HepG2 (cell line): ENCODE results near the gene NPHS1. TPM values are rescaled to one million over a fixed set of nuclear protein-coding genes. Genes with fewer than 3 reads are reported as not detected.

Source experiments
- ATAC-seq: fragments of 200-7000 bp; cut with Tn5 transposase; 3 replicates; pipeline ENCODE4 v1.9.1; 2020; ENCODE audit warnings: mild to moderate bottlenecking, moderate library complexity
- BruUV-seq: library from RNA; stranded (reverse); fragments of 400-500 nt; replicated peaks from 2 replicates; lab custom pipeline; 2021; lab: Mats Ljungman, UMichigan
- CTCF ChIA-PET: fragments of 300-600 bp; formaldehyde crosslinking; extraction: SDS; loops from one replicate; lab custom pipeline; 2021; ENCODE audit warnings: low total read pairs, inconsistent platforms, low intra/inter-chr PET ratio; lab: Yijun Ruan, JAX
- POLR2A ChIA-PET: fragments of 350-600 bp; sonication (Branson Sonifier 250); formaldehyde crosslinking; loops from one replicate; lab custom pipeline; 2020; ENCODE audit warnings: antibody characterized with exemption, inconsistent platforms; lab: Yijun Ruan, JAX
- DNase-seq: peaks from one replicate; pipeline ENCODE4 v3.0.0-alpha.2; 2015; ENCODE audit warnings: low spot score
- FAIRE-seq: peaks from 3 replicates; lab custom pipeline; 2011; peaks lifted over from hg19 to GRCh38; lab: Jason Lieb, UNC
- H2AFZ ChIP-seq: one replicate; pipeline ENCODE4 v1.6.1; 2011; ENCODE audit warnings: low read length, inconsistent platforms
- H3K27ac ChIP-seq: fragments of 300-600 bp; 3 replicates; pipeline ENCODE4 v1.8.0; 2011; ENCODE audit warnings: mixed run types, mild to moderate bottlenecking, mixed read lengths, low read length, inconsistent platforms; ENCODE audit not compliant: insufficient read depth; ENCODE audit errors: extremely low read length
- H3K27me3 ChIP-seq, 2 experiments: fragments of 200-600 bp in 1 of 2; 2 replicates in 1 of 2; 3 replicates in 1 of 2; pipeline versions ENCODE4 v1.6.0 to v1.8.0; 2011; ENCODE audit warnings: low read length in 2 of 2, mild to moderate bottlenecking in 2 of 2, moderate library complexity in 2 of 2, inconsistent platforms in 1 of 2; ENCODE audit not compliant: insufficient read depth in 2 of 2, control insufficient read depth in 1 of 2
- H3K36me3 ChIP-seq, 2 experiments: fragments of 200-600 bp in 1 of 2; replicated peaks in 1 of 2; 2 replicates in 1 of 2; 3 replicates in 1 of 2; pipeline versions ENCODE4 v1.5.1 to v1.8.0; 2011; ENCODE audit warnings: low read length in 2 of 2, inconsistent platforms in 1 of 2; ENCODE audit not compliant: insufficient read depth in 2 of 2, control insufficient read depth in 1 of 2
- H3K4me1 ChIP-seq: 2 replicates; pipeline ENCODE4 v1.5.1; 2012; ENCODE audit warnings: low read length, inconsistent platforms; ENCODE audit not compliant: insufficient read depth
- H3K4me2 ChIP-seq: 2 replicates; pipeline ENCODE4 v1.6.0; 2011; ENCODE audit warnings: low read depth, low read length, inconsistent platforms
- H3K4me3 ChIP-seq, 3 experiments: fragments of 200-600 bp in 1 of 3; sonication (generic), shearing (Covaris generic) in 1 of 3; replicated peaks in 1 of 3; 2 replicates each; pipeline ENCODE4 v1.5.1; 2011 to 2016; ENCODE audit warnings: low read length in 3 of 3, inconsistent platforms in 2 of 3, low read depth in 2 of 3, mild to moderate bottlenecking in 2 of 3, control low read depth in 1 of 3, mixed read lengths in 1 of 3; ENCODE audit not compliant: insufficient read depth in 1 of 3
- H3K79me2 ChIP-seq: one replicate; pipeline ENCODE4 v1.6.1; 2011; ENCODE audit warnings: low read length, inconsistent platforms; ENCODE audit not compliant: insufficient read depth
- H3K9ac ChIP-seq: 2 replicates; pipeline ENCODE4 v1.6.0; 2011; ENCODE audit warnings: mild to moderate bottlenecking, low read depth, low read length, inconsistent platforms; ENCODE audit not compliant: insufficient read depth
- H3K9me3 ChIP-seq: 2 replicates; pipeline ENCODE4 v1.5.1; 2012; ENCODE audit warnings: mild to moderate bottlenecking, low read length
- H4K20me1 ChIP-seq: 2 replicates; pipeline ENCODE4 v1.6.0; 2011; ENCODE audit warnings: inconsistent platforms, mild to moderate bottlenecking, low read length, moderate library complexity; ENCODE audit not compliant: insufficient read depth
- BRCA1 ChIP-seq: sonication (generic); formaldehyde crosslinking; IDR thresholded peaks from 2 replicates; pipeline ENCODE4 v1.4.0; 2020; ENCODE audit warnings: missing genetic modification reagents
- HNF4G ChIP-seq, 2 experiments: sonication (generic) in 1 of 2; formaldehyde crosslinking in 1 of 2; IDR thresholded peaks; 2 replicates each; pipeline versions ENCODE4 v1.4.0 to v1.6.1; 2011 to 2020; ENCODE audit warnings: borderline replicate concordance in 2 of 2, low read depth in 2 of 2, mild to moderate bottlenecking in 2 of 2, low read length in 1 of 2, missing genetic modification reagents in 1 of 2, moderate library complexity in 1 of 2
- TCF12 ChIP-seq, 2 experiments: fragments of 450-650 bp in 1 of 2; sonication (generic) in 1 of 2; formaldehyde crosslinking in 1 of 2; IDR thresholded peaks; 2 replicates each; pipeline versions ENCODE4 v1.6.1 to v1.8.0; 2017 to 2022; ENCODE audit warnings: antibody characterized with exemption in 1 of 2, mild to moderate bottlenecking in 1 of 2, missing genetic modification reagents in 1 of 2, moderate library complexity in 1 of 2
- YEATS4 ChIP-seq: sonication (generic); formaldehyde crosslinking; IDR thresholded peaks from 2 replicates; pipeline ENCODE4 v1.4.0; 2020; ENCODE audit warnings: missing genetic modification reagents, borderline replicate concordance
- ZBED4 ChIP-seq: sonication (generic); formaldehyde crosslinking; IDR thresholded peaks from 2 replicates; pipeline ENCODE4 v1.4.0; 2020; ENCODE audit warnings: missing genetic modification reagents, borderline replicate concordance
- ZHX2 ChIP-seq, 2 experiments: sonication (generic) in 1 of 2; formaldehyde crosslinking in 1 of 2; IDR thresholded peaks; 2 replicates each; pipeline versions ENCODE4 v1.6.1 to v1.9.0; 2014 to 2022; ENCODE audit warnings: antibody characterized with exemption in 1 of 2, borderline replicate concordance in 1 of 2, inconsistent platforms in 1 of 2, low read depth in 1 of 2, missing genetic modification reagents in 1 of 2
- ZNF512 ChIP-seq: sonication (generic); formaldehyde crosslinking; IDR thresholded peaks from 2 replicates; pipeline ENCODE4 v1.4.0; 2020; ENCODE audit warnings: mild to moderate bottlenecking, missing genetic modification reagents
- ZNF616 ChIP-seq: sonication (generic); formaldehyde crosslinking; IDR thresholded peaks from 2 replicates; pipeline ENCODE4 v1.5.0; 2020; ENCODE audit warnings: low read depth, mild to moderate bottlenecking, missing genetic modification reagents
- ZNF777 ChIP-seq: sonication (generic); formaldehyde crosslinking; IDR thresholded peaks from 2 replicates; pipeline ENCODE4 v1.4.0; 2020; ENCODE audit warnings: missing genetic modification reagents
- WGBS: methylation state at CpG from one replicate; pipeline ENCODE4 v1.1.6; 2017; ENCODE audit warnings: low lambda C conversion rate; 5-methylcytosine and 5-hydroxymethylcytosine counted together
- in situ Hi-C: cut with HindIII; loops from 2 replicates; pipeline ENCODE4 v1.10.0; 2017; ENCODE audit warnings: low pct_unique_long_range_greater_than_20kb; ENCODE audit not compliant: extremely low pct_ligation_motif_present
- intact Hi-C: fragments of 100-400 bp; cut with micrococcal nuclease; formaldehyde crosslinking; loops from one replicate; pipeline ENCODE4 v1.10.0; 2022; ENCODE audit not compliant: unreplicated experiment
- polyA plus RNA-seq, 8 experiments: library from polyadenylated mRNA; depleted of rRNA in 3 of 8; stranded (reverse) in 7 of 8; unstranded in 1 of 8; fragments of >200 nt; fragmentation: Illumina TruSeq in 4 of 8; extraction: Trizol in 4 of 8; gene quantifications; 2 replicates each; pipeline versions ENCODE4 v1.2.1 to v1.2.3, GENCODE V29; 2011 to 2016; ENCODE audit warnings: low read depth in 4 of 8, missing spikeins in 1 of 8, mixed read lengths in 1 of 8; ENCODE audit not compliant: insufficient read depth in 1 of 8
- total RNA-seq, 5 experiments: library from RNA; depleted of rRNA; stranded (reverse); fragments of >200 nt; fragmentation: Illumina TruSeq; extraction: Trizol; gene quantifications; 2 replicates each; pipeline ENCODE4 v1.2.3, GENCODE V29; 2016; ENCODE audit warnings: low read depth in 1 of 5

Gene NPHS1
- total and polyA plus RNA-seq, 2 of the 13 experiments (the other 11 are each of a cell fraction or from before 2014, with no cell fraction given): not detected

GRCh38 chr19:35781650-35782049, 70.7 kb downstream of the NPHS1 start:
- Histone ChIP-seq H3K27ac (no peak overlapping the region), H3K36me3 (peaks cover 0 to 2% of the 10 kb centered on the region in 2 experiments; a peak in 2 of 5 replicates), H3K79me2 (no peaks in the 10 kb centered on the region), H3K27me3 (no peaks in the 10 kb centered on the region), H3K4me3 (no peak overlapping the region), H3K4me2 (no peak overlapping the region), H3K9me3 (no peaks in the 10 kb centered on the region), H2AFZ (no peak overlapping the region), H3K9ac (no peak overlapping the region), H3K4me1 (peaks cover 42% of the 10 kb centered on the region), H4K20me1 (no peaks in the 10 kb centered on the region)
- ATAC-seq (no peak), DNase-seq (no peak), FAIRE-seq (no peak)
- CTCF ChIA-PET: no interaction called here
- in situ Hi-C loops: no loop called here
- 97% methylated on average over 9 of the region's 9 CpGs for WGBS
- intact Hi-C loops: no loop called here
- POLR2A ChIA-PET: no interaction called here
- TF ChIP-seq ZNF512 (CRISPR knock-in tag) (no peak), YEATS4 (no peak), ZBED4 (CRISPR knock-in tag) (no peak), ZNF777 (CRISPR knock-in tag) (no peak), ZNF616 (no peak), HNF4G (IDR thresholded peaks at IDR 0.05; ENCODE audit: borderline replicate concordance, low read depth, low read length) (no peak), HNF4G (CRISPR knock-in tag; IDR thresholded peaks at IDR 0.05; ENCODE audit: borderline replicate concordance, low read depth) (no peak), TCF12 (IDR thresholded peaks at IDR 0.05) (no peak), TCF12 (CRISPR knock-in tag; IDR thresholded peaks at IDR 0.05) (no peak), ZHX2 (IDR thresholded peaks at IDR 0.05; ENCODE audit: low read depth) (no peak), ZHX2 (CRISPR knock-in tag; IDR thresholded peaks at IDR 0.05; ENCODE audit: borderline replicate concordance) (no peak), BRCA1 (no peak)
- BruUV-seq: no TSS peak
